ENCODE data around the gene SLC16A7.

- TF ChIP-seq, protein P1, sequence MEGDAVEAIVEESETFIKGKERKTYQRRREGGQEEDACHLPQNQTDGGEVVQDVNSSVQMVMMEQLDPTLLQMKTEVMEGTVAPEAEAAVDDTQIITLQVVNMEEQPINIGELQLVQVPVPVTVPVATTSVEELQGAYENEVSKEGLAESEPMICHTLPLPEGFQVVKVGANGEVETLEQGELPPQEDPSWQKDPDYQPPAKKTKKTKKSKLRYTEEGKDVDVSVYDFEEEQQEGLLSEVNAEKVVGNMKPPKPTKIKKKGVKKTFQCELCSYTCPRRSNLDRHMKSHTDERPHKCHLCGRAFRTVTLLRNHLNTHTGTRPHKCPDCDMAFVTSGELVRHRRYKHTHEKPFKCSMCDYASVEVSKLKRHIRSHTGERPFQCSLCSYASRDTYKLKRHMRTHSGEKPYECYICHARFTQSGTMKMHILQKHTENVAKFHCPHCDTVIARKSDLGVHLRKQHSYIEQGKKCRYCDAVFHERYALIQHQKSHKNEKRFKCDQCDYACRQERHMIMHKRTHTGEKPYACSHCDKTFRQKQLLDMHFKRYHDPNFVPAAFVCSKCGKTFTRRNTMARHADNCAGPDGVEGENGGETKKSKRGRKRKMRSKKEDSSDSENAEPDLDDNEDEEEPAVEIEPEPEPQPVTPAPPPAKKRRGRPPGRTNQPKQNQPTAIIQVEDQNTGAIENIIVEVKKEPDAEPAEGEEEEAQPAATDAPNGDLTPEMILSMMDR (IDR thresholded peaks at IDR 0.05; ENCODE audit: borderline replicate concordance, extremely low read depth, low read length, poor library complexity, severe bottlenecking): no peak
- TF ChIP-seq EZH2 (IDR thresholded peaks at IDR 0.05; ENCODE audit: borderline replicate concordance, low read depth, low read length, severe bottlenecking): no peak
Measured at GRCh38 chr12:59578254-59578653, 17.6 kb upstream of the SLC16A7 start.

Data from DND-41 (cell line).